Suppressor macrophage (primary cell): ENCODE data around the gene LEF1.
"Not testable (repeated sequence)": the region's sequence is repeated elsewhere in the genome, so short reads cannot be mapped to it uniquely, and the experiment has no call there.

Experiments
- DNase-seq, 4 experiments: peaks; one replicate each; pipeline ENCODE4 v3.0.0-alpha.2; 2020 to 2022

LEF1 gene

DNA sequence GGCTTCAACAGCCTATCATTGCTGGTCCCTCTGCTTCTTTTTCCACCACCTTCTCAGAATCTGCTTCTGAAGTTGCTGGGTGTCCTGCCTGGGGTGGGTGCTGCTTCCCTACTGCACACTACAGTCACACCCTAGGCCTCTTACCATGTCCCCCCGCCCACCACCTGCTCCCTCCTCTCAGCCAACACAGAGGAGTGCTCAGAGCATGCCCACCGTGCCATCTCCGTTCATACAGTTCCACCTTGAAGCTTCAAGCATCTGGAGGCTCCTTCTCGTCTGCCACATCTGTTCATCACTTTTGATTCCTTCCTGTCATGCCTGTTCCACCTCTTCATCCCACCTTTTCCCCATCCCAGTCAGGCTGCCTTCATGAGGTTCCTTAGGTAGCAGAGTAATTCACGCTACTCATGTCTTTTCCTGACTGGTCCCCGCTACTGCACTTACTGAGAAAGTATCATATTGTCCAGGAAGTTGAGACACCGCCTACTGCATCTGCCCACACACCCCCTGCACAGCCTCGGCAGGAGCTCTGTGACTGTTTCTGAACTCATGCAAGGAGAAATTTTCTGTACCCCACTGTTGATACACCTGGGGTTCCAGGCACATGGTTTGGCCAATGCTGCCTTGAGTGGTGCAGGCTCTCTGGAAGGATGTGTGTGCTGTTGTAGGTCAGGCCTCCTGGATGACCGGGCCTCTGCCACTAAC is 139.6 kb downstream of the LEF1 start:
- DNase-seq, result peak in 3 of 4 experiments; percentile 6 to 15 (median 7)

DNA sequence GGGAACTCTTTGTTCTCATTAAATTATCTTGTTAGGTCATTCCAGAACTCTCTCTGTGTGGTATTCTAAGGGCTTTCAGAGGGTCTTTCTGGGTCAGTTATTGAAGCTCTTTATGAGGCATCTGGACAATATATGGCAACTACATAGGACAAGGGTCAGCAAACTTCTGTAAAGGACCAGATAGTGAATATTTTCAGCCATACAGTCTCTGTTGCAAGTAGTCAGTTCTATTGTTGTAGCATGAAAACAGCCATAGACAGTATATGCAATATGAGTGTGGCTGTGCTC is 143.9 kb downstream of the LEF1 start:
- no peak for DNase-seq

DNA sequence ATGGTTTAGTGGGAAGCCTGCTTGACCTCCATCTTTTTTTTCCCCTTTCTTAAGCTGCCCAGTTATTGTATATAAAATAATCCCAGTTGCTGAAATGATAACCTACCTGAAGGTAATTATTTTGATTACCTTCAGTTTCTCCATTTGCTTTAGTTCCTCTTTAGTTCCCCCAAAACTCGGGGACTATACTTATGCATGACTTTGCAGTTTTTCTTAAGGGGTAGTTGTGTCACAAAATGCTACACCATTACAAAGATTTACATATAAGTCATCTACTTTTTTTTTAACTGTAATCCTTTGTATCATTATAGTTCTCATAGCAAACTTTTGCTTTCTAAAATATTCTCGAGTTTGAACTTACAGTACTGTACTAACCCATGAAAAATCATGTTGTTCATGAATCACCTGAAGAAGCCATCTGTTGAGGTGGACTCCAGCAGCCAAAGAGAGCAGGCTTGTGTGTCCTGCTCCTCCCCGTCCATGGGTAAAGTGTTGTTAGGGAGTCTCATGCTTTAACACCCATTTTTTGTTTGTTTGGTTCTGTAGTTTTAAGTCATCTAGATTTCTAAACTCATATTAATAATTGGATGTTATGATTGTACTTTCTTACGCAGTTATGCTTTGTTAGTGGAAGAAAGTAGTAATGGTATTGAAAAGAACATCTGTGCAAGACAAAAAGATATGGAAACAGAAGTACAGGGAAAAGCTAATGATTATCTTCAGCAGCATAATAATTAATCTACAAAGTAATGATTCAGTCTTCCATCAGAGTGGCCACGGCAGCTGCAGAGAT is 144.5 kb downstream of the LEF1 start:
- DNase-seq, result no peak

DNA sequence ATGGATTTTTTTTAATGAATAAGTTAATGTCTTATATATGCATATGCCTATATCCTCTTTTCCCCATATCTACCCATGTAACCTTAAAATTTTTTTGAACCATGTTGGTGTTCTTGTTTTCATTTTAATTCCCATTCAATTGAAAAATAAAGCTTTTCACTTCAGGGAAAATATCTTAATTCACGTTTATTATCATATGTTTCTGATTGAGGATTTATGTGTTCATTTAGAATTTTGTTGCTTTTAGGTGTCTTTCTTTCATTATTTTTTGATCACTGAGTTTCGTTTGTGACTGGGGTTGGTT is 149.9 kb downstream of the LEF1 start:
- no peak for DNase-seq

DNA sequence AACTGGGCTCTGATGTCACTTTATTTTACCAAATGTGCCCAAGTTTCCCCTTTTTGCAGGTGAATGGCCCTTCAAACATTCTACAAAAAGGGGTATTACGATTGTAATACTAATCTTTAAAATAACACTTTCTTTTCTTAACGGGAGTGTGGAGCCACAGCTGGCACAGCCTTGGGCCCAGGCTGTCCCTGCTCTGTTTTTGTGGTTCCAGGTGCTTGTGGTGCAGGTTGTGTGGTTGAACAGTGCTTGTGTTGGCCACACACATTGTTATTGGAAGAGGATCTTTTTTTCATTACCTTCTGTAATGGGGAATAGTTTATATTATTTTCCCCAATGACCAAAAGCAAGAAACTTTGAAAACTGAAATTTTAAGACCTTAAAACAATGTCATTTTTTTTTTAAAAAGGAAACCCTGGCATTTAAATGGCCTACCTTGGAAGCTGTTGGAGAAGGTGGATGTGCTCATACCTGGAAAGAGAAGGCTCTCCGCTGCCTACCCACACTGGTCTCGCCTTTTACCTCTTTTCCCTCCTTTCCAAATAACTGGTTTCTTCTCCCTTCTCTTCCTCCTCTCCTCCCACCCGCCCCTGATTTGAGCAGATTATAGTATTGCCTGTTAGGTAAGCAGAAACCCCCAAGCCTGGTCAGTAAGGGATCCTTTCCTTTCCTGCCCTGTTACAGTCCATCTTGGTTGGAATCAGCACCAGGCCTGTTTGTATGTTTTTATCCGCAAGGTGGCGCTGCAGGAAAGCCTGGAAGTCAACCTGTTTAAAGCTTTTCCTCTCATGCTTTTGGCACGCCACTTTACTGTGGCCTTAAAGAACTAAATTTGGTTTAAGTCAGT is 150.5 kb downstream of the LEF1 start:
- peak; percentile 82 to 90 (median 86) for DNase-seq

DNA sequence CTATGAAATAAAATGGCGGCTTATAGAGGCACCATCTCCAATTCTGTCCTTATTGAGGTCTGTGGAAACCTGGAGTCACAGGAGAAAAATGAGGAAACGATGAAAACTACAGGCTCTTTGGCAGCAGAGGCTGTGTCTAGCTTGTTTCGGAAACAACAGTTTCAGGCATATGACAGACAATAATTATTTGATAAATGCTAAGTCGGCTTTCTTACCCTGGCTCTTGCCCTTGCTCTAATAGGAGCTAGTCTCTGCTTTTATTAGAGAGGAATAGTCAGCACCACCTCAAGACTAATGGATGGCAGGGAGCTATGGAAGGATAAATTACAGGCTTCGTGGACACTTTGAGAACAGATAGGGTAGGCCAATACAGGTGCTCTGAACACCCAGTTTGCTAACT is 154.8 kb downstream of the LEF1 start:
- no peak for DNase-seq

DNA sequence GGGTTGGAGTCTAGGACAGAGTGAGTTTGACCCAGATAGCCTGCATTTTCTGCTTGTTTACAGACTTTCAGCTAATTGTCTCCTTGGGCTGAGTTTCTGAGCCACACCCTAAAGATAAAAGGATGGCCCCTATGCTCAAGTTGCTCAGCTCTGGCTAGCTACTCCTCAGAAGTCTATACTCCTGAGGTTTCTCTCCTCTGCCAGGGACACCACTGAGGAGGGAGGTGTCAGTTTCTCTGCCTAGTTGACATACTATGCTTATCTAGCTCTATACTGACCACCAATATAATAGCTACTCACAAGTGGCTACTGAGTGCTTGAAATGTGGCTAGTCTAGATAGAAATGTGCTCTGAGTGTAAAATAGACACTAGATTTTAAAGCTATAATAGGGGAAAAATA is 155.4 kb downstream of the LEF1 start:
- DNase-seq, result no peak

DNA sequence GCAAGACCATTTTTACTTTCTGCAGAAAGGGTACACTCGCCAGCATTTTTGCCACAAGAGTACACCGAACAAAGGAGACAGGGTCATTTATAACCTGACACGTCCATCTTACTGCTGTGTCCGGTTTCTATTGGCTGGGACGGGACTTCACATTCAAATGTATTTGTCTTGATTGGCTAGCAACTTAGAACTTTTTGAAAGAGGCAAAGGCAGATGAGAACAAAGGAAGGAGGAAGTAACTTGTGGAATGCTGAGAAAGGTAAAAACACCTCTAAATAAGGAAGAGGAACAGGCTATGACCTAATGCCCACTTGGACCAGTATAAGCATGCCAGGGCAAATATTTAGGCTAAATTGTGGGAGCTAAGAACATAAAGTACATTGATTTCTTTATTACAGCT is 156.3 kb downstream of the LEF1 start:
- DNase-seq, result not testable (repeated sequence)

DNA sequence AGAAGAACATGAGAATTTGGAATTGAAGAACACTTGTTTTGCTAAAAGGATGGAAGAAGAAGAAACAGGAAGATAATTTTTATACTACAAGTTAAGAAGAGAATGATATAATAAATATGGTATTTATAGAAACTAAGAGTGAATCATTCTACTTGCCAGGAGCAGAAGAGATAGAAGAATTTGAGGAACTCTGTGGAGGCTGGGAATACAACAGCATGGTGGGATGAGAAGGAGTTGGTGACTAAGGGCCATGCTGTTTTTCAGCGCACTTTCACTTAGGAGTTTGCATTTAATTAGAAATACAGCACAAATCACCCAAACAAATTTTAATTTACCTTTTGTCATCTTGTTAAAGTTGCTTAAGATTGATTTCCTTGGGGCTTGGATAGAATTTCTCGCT is 158.6 kb downstream of the LEF1 start:
- peak; percentile 11 to 54 (median 38) for DNase-seq

DNA sequence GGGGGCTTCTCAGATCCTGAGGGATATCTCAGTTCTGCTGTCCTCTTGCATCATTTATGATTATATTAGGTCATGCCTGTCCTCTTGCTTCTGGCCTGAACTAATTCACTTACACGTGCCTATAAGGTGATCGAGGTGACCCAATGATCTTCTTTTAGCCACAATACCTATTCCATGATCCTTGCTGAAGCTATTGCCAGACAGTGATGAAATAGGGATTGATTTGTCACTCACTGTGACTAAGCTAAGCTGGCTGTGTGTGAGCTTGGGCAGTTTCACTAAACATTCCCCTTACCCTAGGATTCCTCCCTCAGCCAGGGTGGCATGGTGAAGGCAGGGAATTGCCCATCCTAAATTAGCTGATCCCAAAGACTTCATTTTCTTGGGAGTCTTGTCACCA is 160.0 kb downstream of the LEF1 start:
- DNase-seq, result peak; percentile 12 to 61 (median 22)

DNA sequence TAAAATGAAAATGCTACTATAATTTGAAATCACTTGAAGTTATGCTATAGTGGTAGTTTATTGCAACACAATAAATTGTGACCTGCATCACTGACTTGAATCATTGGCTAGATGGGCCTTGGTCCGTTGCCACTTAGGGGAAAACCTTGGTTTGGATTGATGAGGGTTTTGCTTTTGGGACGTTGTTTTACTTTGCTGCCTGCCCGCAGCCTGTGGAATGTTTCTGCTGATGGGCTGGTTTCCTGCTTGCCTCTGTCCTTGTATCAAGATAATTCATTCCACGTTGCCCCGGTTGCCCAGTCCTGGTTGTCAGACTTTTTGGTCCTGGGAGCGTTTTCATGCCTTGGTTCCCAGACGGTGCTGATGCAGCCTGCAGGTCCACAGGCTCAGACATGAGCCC is 160.7 kb downstream of the LEF1 start:
- DNase-seq, result no peak

DNA sequence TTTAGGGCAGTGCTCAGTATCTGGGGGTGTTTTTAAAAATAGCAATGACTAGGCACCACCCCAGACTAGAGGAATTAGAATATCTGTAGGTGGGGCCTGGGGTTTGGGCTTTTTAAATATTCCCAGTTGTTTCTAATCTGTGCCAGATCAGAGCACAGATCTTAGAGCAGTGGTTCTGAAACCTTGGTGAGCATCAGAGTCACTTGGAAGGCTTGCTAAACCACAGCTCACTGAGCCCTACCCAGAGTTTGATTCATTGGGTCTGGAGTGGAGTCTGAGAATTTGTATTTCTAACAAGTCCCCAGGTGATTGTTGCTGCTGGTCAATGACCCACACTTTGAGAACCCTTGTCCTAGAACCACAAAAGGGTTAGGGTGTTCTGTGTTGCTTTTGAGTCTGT is 162.4 kb downstream of the LEF1 start:
- DNase-seq, result no peak

DNA sequence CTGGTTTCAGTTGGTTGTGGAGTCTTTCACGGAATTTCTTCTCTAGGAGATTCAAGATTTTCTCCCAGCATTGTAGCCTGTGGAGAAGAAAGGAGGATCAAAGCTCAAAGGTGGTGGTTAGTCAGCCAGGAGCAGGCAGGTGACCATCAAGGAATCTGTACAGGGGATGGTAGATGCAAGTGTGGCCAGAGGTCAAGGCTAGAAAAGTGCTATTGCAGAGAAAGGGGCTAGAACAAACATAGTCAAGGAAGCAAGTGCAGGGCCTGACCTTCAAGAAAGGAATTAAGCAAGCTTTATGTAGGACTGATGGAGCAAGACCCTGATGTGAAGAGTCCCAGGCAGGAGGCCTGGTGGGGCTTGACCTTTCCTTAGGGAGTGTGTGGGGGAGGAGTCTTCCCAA is 162.9 kb downstream of the LEF1 start:
- no peak for DNase-seq

DNA sequence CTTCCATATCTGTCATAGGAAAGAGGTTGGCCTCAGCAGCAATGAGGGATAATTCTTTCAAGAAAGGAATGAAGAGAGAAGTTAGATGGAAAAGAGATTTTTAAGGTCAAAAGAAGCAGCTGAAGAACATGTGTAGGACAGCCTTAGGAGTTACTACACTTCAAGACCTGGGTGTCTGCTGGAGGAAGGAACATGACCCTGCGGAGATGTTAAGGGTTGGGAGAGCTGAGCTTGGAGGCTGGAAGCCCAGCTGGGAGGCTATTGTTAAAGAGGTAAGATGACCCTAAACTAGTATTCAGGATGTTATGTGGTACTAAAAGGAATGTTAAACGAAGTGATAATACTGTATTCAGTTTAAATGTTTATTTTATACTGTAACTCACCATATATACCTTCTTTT is 164.1 kb downstream of the LEF1 start:
- DNase-seq, result no peak

DNA sequence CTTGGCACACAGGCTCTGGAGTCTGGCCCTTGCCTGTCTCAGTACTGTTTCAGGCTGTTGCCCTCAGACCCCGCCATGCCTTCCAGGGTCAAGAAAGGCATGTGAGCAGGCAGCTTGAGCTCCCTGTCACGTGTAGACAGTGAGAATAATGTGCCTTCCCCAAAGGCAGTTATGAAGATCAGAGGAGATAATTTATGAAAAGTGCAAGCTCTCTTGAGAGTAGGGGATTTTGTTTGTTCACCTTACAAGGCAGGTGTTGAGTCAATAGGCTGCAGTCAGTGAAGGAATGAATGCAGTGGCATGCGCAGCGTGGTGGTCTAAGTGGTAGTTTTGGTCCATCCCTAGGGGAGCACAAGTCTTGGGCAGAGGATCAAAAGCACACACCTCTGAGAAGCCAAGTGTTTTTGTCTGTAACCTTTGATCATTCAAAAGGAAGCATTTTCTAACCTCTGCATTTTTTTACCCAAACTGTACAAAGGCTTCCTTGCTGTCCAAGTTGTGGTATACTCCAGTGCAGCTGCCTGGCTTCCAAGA is 164.7 kb downstream of the LEF1 start:
- no peak for DNase-seq

DNA sequence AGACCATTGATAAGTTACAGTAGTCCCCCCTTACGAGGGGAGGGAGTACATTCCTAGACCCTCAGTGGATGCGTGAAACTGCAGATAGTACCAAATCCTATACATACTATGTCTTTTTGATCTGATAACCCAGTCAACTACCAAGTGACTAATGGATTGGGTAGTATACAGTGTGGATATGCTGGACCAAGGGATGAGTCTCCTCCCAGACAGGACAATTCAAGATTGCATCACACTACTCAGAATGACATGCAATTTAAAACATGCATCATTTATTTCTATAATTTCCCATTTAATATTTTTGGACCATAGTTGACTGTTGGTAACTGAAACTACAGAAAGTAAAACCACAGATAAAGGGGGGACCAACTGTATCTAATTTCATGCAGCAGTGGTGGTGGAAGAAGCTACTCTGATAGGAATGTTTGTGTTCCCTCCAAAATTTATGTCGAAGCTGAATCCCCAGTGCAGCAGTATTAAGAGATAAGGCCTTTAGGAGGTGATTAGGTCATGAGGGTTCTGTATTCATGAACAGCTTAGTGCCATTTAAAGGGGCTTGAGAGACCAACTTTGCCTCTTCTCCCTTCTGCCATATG is 167.1 kb downstream of the LEF1 start:
- no peak for DNase-seq

DNA sequence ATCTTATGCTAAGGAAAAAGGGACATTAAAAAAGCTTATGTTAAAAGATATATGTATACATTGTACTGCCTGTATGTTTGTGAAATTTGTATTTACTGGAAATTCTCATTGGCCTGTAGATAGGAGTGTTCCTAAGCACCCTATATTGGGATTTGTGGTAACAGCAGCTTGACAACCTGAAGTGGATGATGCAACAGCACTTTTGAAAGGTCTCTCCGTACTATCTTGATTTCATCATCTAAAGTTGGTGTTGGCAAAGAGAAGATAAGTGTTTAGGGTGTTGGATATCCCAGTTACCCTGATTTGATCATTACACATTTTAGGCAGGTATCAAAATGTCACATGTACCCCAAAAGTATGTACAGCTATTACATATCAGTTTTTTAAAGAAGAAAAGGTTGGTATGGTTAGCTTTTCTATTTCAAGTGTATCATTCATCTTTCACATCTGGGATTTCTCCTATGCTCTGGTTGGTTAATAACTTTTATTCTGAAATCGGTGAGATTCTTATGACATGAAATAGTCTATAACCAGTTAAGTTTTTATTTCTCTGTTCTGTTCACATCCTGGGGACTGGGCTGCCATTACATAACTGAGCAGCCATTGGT is 168.7 kb downstream of the LEF1 start:
- no peak for DNase-seq

DNA sequence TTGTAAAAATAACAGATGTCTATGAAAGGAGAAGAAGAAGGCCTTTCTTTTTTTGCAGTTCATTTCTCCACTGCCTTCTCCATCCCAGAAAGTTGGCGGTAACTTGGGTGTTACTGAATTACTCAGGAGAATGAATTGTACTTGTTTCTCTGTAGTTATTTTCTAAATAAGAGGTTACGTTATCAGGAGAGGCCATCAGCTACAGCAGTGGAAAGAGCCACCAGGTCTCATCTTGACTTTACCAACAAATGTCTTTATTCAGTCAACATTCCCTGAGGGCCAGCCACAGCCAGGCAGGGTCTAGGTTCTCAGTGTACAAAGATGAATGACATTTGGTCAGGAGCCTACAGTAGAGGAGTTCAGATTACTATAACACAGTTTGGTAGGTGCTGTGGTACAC is 170.9 kb downstream of the LEF1 start:
- DNase-seq, result no peak
